MM.1S (cell line): Measurements from ENCODE around the gene GAREM2.

ENCODE experiments used
- EZH2phosphoT487 ChIP-seq: fragments of 300-600 bp; sonication (generic); IDR thresholded peaks from 2 replicates; pipeline ENCODE4 v1.6.1; 2018; ENCODE audit warnings: antibody characterized with exemption, low read length
- TF ChIP-seq, protein P1 (sequence below): fragments of 300-600 bp; sonication (generic); IDR thresholded peaks from 2 replicates; pipeline ENCODE4 v1.5.1; 2016; ENCODE audit warnings: antibody characterized with exemption, low read length, mixed read lengths

DNA sequence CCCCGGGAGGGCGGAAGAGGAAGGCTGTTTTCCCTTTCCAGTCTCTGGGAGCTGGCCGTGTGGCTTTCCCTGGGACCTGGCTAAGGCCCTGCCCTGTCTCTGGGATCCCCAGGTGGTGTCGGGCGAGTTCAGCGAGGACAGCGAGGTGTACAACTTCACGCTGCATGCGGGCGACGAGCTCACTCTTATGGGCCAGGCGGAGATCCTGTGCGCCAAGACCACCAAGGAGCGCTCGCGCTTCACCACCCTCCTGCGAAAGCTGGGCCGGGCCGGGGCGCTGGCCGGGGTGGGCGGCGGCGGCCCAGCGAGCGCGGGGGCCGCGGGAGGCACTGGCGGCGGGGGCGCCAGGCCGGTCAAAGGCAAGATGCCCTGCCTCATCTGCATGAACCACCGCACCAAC is 11.2 kb downstream of the GAREM2 start:
- TF ChIP-seq, protein P1, sequence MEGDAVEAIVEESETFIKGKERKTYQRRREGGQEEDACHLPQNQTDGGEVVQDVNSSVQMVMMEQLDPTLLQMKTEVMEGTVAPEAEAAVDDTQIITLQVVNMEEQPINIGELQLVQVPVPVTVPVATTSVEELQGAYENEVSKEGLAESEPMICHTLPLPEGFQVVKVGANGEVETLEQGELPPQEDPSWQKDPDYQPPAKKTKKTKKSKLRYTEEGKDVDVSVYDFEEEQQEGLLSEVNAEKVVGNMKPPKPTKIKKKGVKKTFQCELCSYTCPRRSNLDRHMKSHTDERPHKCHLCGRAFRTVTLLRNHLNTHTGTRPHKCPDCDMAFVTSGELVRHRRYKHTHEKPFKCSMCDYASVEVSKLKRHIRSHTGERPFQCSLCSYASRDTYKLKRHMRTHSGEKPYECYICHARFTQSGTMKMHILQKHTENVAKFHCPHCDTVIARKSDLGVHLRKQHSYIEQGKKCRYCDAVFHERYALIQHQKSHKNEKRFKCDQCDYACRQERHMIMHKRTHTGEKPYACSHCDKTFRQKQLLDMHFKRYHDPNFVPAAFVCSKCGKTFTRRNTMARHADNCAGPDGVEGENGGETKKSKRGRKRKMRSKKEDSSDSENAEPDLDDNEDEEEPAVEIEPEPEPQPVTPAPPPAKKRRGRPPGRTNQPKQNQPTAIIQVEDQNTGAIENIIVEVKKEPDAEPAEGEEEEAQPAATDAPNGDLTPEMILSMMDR = no peak
- no peak for TF ChIP-seq EZH2phosphoT487
